Esophagus squamous epithelium (tissue), 4 donors: ENCODE data around the gene GABRG2.
"Not testable (repeated sequence)": the region's sequence is repeated elsewhere in the genome, so short reads cannot be mapped to it uniquely, and the experiment has no call there.

Source experiments
- POLR2A ChIP-seq, 4 donors: fragments of 450-650 bp; IDR thresholded peaks; one replicate each; pipeline ENCODE4 v1.6.1; 2017; ENCODE audit warnings: antibody characterized with exemption in 4 of 4, mild to moderate bottlenecking in 4 of 4, moderate library complexity in 3 of 4
- TF ChIP-seq, protein P1 (sequence below), 6 experiments: fragments of 450-650 bp in 4 of 6; fragments of 200-600 bp in 2 of 6; sonication (generic) in 2 of 6; IDR thresholded peaks; one replicate each; pipeline ENCODE4 v1.5.1; 2016 to 2019; ENCODE audit warnings: antibody characterized with exemption in 6 of 6, mild to moderate bottlenecking in 4 of 6, moderate library complexity in 4 of 6

DNA sequence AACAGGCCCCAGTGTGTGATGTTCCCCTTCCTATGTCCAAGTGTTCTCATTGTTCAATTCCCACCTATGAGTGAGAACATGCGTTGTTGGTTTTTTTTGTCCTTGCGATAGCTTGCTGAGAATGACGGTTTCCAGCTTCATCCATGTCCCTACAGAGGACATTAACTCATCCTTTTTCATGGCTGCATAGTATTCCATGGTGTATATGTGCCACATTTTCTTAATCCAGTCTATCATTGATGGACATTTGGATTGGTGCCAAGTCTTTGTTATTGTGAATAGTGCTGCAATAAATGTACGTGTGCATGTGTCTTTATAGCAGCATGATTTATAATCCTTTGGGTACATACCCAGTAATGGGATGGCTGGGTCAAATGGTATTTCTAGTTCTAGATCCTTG is 12.5 kb upstream of the GABRG2 start:
- TF ChIP-seq, protein P1, sequence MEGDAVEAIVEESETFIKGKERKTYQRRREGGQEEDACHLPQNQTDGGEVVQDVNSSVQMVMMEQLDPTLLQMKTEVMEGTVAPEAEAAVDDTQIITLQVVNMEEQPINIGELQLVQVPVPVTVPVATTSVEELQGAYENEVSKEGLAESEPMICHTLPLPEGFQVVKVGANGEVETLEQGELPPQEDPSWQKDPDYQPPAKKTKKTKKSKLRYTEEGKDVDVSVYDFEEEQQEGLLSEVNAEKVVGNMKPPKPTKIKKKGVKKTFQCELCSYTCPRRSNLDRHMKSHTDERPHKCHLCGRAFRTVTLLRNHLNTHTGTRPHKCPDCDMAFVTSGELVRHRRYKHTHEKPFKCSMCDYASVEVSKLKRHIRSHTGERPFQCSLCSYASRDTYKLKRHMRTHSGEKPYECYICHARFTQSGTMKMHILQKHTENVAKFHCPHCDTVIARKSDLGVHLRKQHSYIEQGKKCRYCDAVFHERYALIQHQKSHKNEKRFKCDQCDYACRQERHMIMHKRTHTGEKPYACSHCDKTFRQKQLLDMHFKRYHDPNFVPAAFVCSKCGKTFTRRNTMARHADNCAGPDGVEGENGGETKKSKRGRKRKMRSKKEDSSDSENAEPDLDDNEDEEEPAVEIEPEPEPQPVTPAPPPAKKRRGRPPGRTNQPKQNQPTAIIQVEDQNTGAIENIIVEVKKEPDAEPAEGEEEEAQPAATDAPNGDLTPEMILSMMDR (IDR thresholded peaks at IDR 0.05), result not testable (repeated sequence)
- not testable (repeated sequence) for TF ChIP-seq POLR2A (IDR thresholded peaks at IDR 0.05)
